Common myeloid progenitor, CD34-positive (primary cell): ENCODE measurements around the gene MUC20.

Source experiments
- CTCF ChIA-PET: fragments of 350-600 bp; sonication (Branson Sonifier 250); formaldehyde crosslinking; loops from one replicate; lab custom pipeline; 2021; ENCODE audit warnings: antibody characterized with exemption; lab: Charles Lee
- POLR2A ChIA-PET: fragments of 350-600 bp; sonication (Branson Sonifier 250); formaldehyde crosslinking; loops from one replicate; lab custom pipeline; 2021; ENCODE audit warnings: antibody characterized with exemption; lab: Charles Lee
- DNase-seq, 3 donors: peaks; one replicate each; pipeline versions ENCODE4 v3.0.0 to v3.0.0-alpha.2; 2013
- H3K27ac ChIP-seq, 2 experiments: 1 replicate in 1 of 2; 2 replicates in 1 of 2; pipeline ENCODE4 v1.7.0; 2013; ENCODE audit warnings: inconsistent platforms in 2 of 2, low read length in 2 of 2, mild to moderate bottlenecking in 2 of 2, low read depth in 1 of 2, moderate library complexity in 1 of 2; ENCODE audit not compliant: severe bottlenecking in 2 of 2, insufficient read depth in 1 of 2, poor library complexity in 1 of 2
- H3K27me3 ChIP-seq, 5 experiments: replicated peaks in 2 of 5; 1 replicate in 3 of 5; 2 replicates in 2 of 5; pipeline versions ENCODE4 v1.6.1 to v1.7.0; 2013; ENCODE audit warnings: low read length in 4 of 5, mild to moderate bottlenecking in 2 of 5, moderate library complexity in 2 of 5, inconsistent platforms in 1 of 5; ENCODE audit not compliant: insufficient read depth in 5 of 5, control insufficient read depth in 4 of 5
- H3K36me3 ChIP-seq, 4 experiments: 1 replicate in 2 of 4; 2 replicates in 2 of 4; pipeline versions ENCODE4 v1.6.1 to v1.7.0; 2013; ENCODE audit warnings: low read length in 3 of 4, control low read depth in 1 of 4, mild to moderate bottlenecking in 1 of 4; ENCODE audit not compliant: control insufficient read depth in 4 of 4, insufficient read depth in 4 of 4
- H3K4me1 ChIP-seq, 4 experiments: 1 replicate in 3 of 4; 2 replicates in 1 of 4; pipeline versions ENCODE4 v1.6.1 to v1.7.1; 2013; ENCODE audit warnings: low read length in 3 of 4, mild to moderate bottlenecking in 3 of 4, control low read depth in 1 of 4, inconsistent platforms in 1 of 4, moderate library complexity in 1 of 4; ENCODE audit not compliant: control insufficient read depth in 4 of 4, insufficient read depth in 4 of 4; ENCODE audit errors: control extremely low read depth in 1 of 4
- H3K4me3 ChIP-seq, 7 experiments: 1 replicate in 4 of 7; 2 replicates in 3 of 7; pipeline versions ENCODE4 v1.5.1 to v1.7.0; 2013; ENCODE audit warnings: mild to moderate bottlenecking in 7 of 7, low read length in 6 of 7, moderate library complexity in 6 of 7, inconsistent platforms in 2 of 7, low read depth in 2 of 7, control low read depth in 1 of 7; ENCODE audit not compliant: insufficient read depth in 4 of 7, control insufficient read depth in 1 of 7; ENCODE audit errors: extremely low read depth in 1 of 7
- H3K9me3 ChIP-seq, 5 experiments: 1 replicate in 4 of 5; 2 replicates in 1 of 5; pipeline versions ENCODE4 v1.6.1 to v1.7.1; 2013; ENCODE audit warnings: low read length in 4 of 5, mild to moderate bottlenecking in 2 of 5, inconsistent platforms in 1 of 5, low read depth in 1 of 5, moderate library complexity in 1 of 5; ENCODE audit not compliant: control insufficient read depth in 4 of 5, insufficient read depth in 2 of 5; ENCODE audit errors: control extremely low read depth in 1 of 5
- WGBS: methylation state at CpG from one replicate; pipeline ENCODE4 v1.1.5; 2013; ENCODE audit not compliant: insufficient coverage; 5-methylcytosine and 5-hydroxymethylcytosine counted together

The MUC20 gene

DNA sequence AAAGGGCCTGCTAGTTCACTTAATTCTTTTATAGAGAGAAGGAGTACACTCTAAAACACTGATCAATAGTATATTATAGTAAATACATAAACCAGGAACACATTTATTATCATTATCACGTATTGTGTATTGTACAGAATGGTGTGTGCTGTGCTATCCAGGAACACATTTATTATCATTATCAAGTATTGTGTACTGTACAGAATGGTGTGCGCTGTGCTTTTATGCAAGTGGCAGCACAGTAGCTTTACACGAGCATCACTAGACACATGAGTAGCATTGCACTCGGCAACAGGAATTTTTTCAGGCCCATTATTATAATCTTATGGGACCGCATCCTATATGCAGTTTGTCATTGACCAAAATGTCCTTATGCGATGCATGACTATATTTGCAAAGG lies 20.9 kb upstream of the MUC20 start:
- POLR2A ChIA-PET = no interaction called here
- WGBS = 95% methylated on average over 4 of the region's 6 CpGs
- Histone ChIP-seq H3K9me3 (no peaks in the 10 kb centered on the region), H3K27ac (no peak overlapping the region), H3K4me3 (no peak overlapping the region), H3K36me3 (peaks cover 0 to 21% (median under 1%) of the 10 kb centered on the region in 4 experiments), H3K4me1 (no peaks in the 10 kb centered on the region), H3K27me3 (no peaks in the 10 kb centered on the region)
- no peak for DNase-seq
- CTCF ChIA-PET = no interaction called here

DNA sequence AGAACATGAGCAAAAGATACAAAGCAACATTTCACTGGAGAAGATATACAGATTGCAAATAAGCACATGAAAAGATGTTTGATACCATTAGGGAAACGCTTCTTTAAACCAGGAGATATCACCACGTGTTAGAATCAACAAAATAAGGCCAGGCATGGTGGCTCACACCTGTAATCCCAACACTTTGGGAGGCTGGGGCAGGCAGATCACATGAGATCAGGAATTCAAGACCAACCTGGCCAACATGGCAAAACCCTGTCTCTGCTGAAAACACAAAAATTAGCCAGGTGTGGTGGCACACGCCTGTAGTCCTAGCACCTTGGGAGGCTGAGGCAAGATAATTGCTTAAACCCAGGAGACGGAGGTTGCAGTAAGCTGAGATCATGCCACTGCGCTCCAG lies 20.5 kb upstream of the MUC20 start:
- Histone ChIP-seq H3K36me3 (peaks cover 0 to 21% (median 0%) of the 10 kb centered on the region in 4 experiments), H3K27ac (no peak overlapping the region), H3K4me3 (no peak overlapping the region), H3K9me3 (no peaks in the 10 kb centered on the region), H3K27me3 (no peaks in the 10 kb centered on the region), H3K4me1 (no peaks in the 10 kb centered on the region)
- 90% methylated on average over 4 of the region's 5 CpGs for WGBS
- CTCF ChIA-PET = no interaction called here
- no peak for DNase-seq
- POLR2A ChIA-PET = no interaction called here

DNA sequence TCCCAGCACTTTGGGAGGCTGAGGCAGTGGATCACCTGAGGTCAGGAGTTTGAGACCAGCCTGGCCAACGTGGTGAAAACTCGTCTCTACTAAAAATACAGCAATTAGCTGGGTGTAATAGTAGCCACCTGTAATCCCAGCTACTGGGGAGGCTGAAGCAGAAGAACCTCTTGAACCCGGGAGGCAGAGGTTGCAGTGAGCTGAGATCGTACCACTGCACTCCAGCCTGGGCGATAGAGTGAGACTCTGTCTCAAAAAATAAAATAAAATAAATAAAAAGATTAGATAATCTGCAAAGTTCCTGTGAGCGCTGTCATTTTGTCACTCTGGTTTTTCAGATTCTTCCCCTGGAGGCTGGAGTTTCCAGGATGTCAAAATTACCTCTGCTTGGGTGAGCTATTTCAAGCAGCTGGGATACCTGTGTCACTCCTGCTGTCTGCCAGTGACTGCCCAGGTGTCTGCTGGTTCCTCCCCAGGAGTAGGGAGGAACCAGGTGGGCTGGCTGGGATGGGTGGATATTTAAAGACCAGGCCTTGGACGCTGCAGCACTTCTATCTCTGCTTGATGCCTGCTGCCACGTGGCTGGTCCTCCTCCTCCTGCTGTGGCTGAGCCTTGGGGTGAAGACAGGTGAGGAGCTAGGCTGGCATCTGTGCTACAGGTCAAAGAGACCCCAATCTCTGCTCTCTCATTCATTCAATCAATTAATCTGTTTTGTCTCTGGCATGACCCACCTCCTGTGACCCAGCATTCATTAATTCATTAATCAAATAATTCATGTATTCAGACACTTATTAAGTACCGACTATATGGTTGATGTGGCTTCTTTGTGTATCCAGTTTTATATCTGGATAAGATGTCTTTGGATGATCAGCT lies 19.5 kb upstream of the MUC20 start:
- no peak for DNase-seq
- Histone ChIP-seq H3K9me3 (peaks cover 0 to 2% (median 0%) of the 10 kb centered on the region in 5 experiments), H3K27me3 (no peaks in the 10 kb centered on the region), H3K27ac (no peak overlapping the region), H3K36me3 (peaks cover 0 to 21% (median 0%) of the 10 kb centered on the region in 4 experiments), H3K4me1 (no peaks in the 10 kb centered on the region), H3K4me3 (no peak overlapping the region)
- POLR2A ChIA-PET = interaction anchor here (0.6 kb wide), 1 partner anchor 111 kb away, joined by 4 read pairs; no protein-coding TSS in a partner anchor
- WGBS = 89% methylated on average over 6 of the region's 9 CpGs
- CTCF ChIA-PET = no interaction called here

DNA sequence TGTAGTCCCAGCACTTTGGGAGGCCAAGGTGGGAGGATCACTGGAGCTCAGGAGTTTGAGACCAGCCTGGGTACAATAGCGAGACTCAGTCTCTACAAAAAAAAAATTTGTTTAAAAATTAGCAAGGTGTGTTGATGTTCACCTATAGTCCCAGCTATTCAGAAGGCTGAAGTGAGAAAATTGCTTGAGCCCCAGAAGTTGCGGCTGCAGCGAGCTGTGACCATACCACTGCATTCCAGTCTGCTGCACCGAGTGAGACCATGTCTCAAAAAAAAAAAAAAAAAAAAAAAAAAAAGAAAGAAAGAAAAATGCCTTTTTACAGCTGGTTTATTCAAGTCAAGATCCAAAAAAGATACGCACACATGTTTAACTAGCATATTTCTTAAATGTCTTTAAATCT lies 17.0 kb upstream of the MUC20 start:
- no peak overlapping the region for H3K27ac ChIP-seq
- no peak for DNase-seq
- POLR2A ChIA-PET = no interaction called here
- no peaks in the 10 kb centered on the region for H3K27me3 ChIP-seq
- CTCF ChIA-PET = no interaction called here
- peaks cover 0 to 3% (median 0%) of the 10 kb centered on the region in 4 experiments for H3K36me3 ChIP-seq
- H3K4me1 ChIP-seq = no peaks in the 10 kb centered on the region
- 100% methylated on average over 1 of the region's 5 CpGs for WGBS
- H3K9me3 ChIP-seq = peaks cover 0 to 5% (median 0%) of the 10 kb centered on the region in 5 experiments
- no peak overlapping the region for H3K4me3 ChIP-seq

DNA sequence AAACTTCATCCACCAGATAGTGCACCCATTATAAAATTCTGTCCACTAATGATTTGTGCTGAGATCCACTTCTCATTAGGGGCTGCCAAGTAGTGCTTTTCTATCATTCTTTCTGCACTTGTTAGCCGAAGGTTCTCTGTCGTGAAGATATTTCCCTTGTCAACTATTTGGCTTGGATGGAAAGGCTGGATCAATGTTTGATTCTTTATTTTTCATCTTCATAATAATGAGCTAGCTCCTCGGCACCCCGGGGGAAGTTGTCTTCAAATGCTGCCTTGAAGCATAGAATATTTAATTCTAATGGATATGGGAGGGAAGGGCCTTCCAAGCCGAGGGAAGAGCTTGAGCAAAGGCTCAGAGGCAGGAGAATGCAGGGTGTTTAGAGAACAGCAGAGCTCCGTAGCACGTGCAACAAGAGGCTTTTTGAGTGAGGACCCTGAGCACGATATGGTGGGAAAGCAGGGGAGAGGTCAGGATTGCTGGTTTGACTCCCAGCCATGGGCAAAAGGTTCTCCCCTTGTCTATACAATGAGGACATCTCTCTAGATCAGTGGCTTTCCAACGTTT lies 16.3 kb upstream of the MUC20 start:
- DNase-seq = no peak
- H3K36me3 ChIP-seq = no peaks in the 10 kb centered on the region
- H3K4me1 ChIP-seq = no peaks in the 10 kb centered on the region
- no peaks in the 10 kb centered on the region for H3K27me3 ChIP-seq
- peaks cover 0 to 5% (median 0%) of the 10 kb centered on the region in 5 experiments for H3K9me3 ChIP-seq
- H3K4me3 ChIP-seq = no peak overlapping the region
- CTCF ChIA-PET = interaction anchor here (0.8 kb wide), 1 partner anchor 11 kb away, joined by 3 read pairs; no protein-coding TSS in a partner anchor
- POLR2A ChIA-PET = no interaction called here
- H3K27ac ChIP-seq = no peak overlapping the region
- WGBS = 95% methylated on average over 5 of the region's 9 CpGs

DNA sequence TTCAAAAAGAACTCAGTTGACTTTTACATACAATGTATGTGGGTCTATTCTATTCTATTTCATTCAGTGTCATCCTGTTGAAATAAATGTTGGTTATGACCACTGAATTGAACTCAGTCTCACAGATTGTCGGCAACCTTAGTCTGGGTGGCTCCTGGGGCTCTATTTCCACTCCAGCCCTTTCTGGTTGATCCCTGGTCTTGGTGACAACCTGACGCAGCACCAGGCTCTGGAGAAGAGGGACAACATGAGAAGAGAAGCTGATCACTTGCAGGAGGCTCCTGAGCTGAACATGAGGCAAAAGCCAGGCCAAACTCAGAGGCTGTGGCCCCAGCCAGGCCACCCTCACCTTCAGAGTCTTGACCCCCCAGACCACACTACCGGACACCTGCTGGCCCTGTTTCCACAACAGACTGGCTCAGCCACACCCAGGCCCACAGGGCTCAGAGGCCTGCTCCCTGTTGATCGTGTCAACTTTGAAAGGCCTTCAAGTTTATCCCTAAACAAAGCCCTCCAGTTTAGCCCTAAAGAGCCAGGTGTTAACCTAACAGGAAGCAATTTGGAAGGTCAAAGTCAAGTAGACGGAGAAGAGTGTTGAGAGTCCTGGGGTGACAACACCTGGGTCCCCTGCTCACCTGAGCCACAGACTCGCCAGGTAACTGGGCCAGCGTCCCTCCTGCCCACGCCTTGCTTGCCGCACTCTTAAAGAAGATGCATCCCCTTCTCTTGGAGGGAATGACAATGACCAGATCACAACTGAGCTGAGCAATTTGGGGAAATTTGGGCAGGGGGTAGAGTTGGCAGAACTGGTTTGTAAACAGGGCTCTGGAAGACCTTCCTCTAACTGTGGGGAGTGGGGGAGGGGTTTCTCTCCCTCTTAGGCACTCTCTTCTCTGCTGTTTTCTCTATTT lies 15.4 kb upstream of the MUC20 start:
- H3K4me3 ChIP-seq = no peak overlapping the region
- H3K4me1 ChIP-seq = no peaks in the 10 kb centered on the region
- no peak overlapping the region for H3K27ac ChIP-seq
- ChIA-PET POLR2A (no interaction called here), CTCF (interaction anchor here (0.7 to 0.8 kb wide), 2 partner anchors 10 to 63 kb away, joined by 3 read pairs; no protein-coding TSS in a partner anchor)
- H3K36me3 ChIP-seq = no peaks in the 10 kb centered on the region
- DNase-seq = no peak
- H3K27me3 ChIP-seq = no peaks in the 10 kb centered on the region
- peaks cover 0 to 5% (median 0%) of the 10 kb centered on the region in 5 experiments for H3K9me3 ChIP-seq
- WGBS = 95% methylated on average over 9 of the region's 9 CpGs
